ENCODE results near the gene INTS11. TPM values are rescaled to one million over a fixed set of nuclear protein-coding genes. Genes with fewer than 3 reads are reported as not detected.

Gene INTS11
- total RNA-seq, 1 experiment from 2014 or later = 117 TPM

DNA sequence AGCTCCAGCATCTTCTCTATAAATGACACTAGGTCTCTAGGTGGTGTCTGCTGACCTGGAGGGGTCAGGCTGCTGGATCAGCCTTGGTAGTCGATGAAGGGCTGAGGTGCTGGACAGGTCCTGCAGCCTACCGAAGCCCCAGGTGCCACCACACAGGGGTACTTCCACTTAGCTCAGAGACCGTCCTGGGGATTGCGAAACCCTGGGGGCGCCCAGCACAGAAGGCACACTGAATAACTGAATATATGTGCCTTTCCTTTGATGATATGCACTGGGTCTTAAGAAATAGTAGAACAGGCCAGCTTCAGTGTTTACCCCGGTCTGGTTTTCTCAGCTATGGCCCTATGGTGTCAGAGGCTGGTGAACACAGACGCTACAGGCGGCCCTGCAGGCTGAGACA, 61.7 kb downstream of the INTS11 start:
- no TSS peak for BruUV-seq (replicated peaks)
- Mint-ChIP-seq H3K9me3 (ENCODE audit: low read depth, unreplicated experiment) (no peaks in the 10 kb centered on the region), H3K36me3 (ENCODE audit: insufficient read depth, unreplicated experiment) (peaks cover 40% of the 10 kb centered on the region), H3K4me3 (ENCODE audit: low read depth, unreplicated experiment) (no peak overlapping the region), H3K27ac (ENCODE audit: unreplicated experiment) (no peak overlapping the region), H3K4me1 (ENCODE audit: low read depth, unreplicated experiment) (no peaks in the 10 kb centered on the region), H3K27me3 (ENCODE audit: unreplicated experiment) (no peaks in the 10 kb centered on the region)
- intact Hi-C loops (cut with micrococcal nuclease; ENCODE audit: unreplicated experiment) = no loop called here
- DNase-seq = no peak
- CTCF ChIA-PET = no interaction called here
- TF ChIP-seq CTCF (IDR thresholded peaks at IDR 0.05; ENCODE audit: unreplicated experiment) = no peak

DNA sequence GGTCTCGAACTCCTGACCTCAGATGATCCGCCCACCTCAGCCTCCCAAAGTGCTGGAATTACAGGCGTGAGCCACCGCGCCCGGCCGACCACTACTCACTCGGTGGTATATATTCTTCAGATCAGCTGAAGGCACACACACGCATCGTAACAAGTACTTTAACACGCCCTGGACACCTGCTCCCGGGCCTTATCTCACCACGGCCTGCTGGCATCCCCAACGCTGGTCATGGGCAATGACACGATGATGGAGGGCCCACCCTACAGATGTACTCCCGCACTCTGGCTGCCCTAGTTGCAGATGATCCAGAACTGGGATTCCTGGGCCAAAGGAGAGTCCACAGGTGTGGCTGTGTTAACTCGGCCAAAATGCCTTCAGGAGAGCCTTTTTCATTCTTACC, 62.4 kb downstream of the INTS11 start:
- no peak for DNase-seq
- H3K4me3 Mint-ChIP-seq (ENCODE audit: low read depth, unreplicated experiment) = no peak overlapping the region
- H3K36me3 Mint-ChIP-seq (ENCODE audit: insufficient read depth, unreplicated experiment) = peaks cover 40% of the 10 kb centered on the region
- H3K27me3 Mint-ChIP-seq (ENCODE audit: unreplicated experiment) = no peaks in the 10 kb centered on the region
- no peak overlapping the region for H3K27ac Mint-ChIP-seq (ENCODE audit: unreplicated experiment)
- no peak for TF ChIP-seq CTCF (IDR thresholded peaks at IDR 0.05; ENCODE audit: unreplicated experiment)
- no peaks in the 10 kb centered on the region for H3K4me1 Mint-ChIP-seq (ENCODE audit: low read depth, unreplicated experiment)
- H3K9me3 Mint-ChIP-seq (ENCODE audit: low read depth, unreplicated experiment) = no peaks in the 10 kb centered on the region
- no TSS peak for BruUV-seq (replicated peaks)
- intact Hi-C loops (cut with micrococcal nuclease; ENCODE audit: unreplicated experiment) = no loop called here
- CTCF ChIA-PET = no interaction called here

Small RNA genes lying within 50 kb of the gene (microRNA-seq; reads per million reads assigned to microRNA genes)
- gene MIR6726 (4.6 reads per million, percentile 11 among the genes with 10 or more reads in this experiment), gene MIR6727 (2.1 reads per million), gene MIR6808 (not detected)

Other genes with a start within 250 kb of the INTS11 start
- 32.4 and 34.7 TPM in 2 replicates for gene C1orf159, start 208.6 kb downstream of the INTS11 start, total RNA-seq (2022)
- 2.4 and 3.5 TPM in 2 replicates for gene TTLL10, start 150.8 kb downstream of the INTS11 start, total RNA-seq (2022)
- 0.66 TPM in 1 of 2 replicates, not detected in the other for gene TNFRSF18, start 118.1 kb downstream of the INTS11 start, total RNA-seq (2022)
- gene TNFRSF4, start 110.5 kb downstream of the INTS11 start, total RNA-seq (2022) = not detected in 2 replicates
- gene SDF4, start 92.7 kb downstream of the INTS11 start, total RNA-seq (2022) = 128 and 161 TPM in 2 replicates
- gene B3GALT6, start 92.4 kb downstream of the INTS11 start, total RNA-seq (2022) = 23.4 and 25.9 TPM in 2 replicates
- 2.0 and 4.2 TPM in 2 replicates for gene C1QTNF12, start 77.9 kb downstream of the INTS11 start, total RNA-seq (2022)
- 45.6 and 50.0 TPM in 2 replicates for gene UBE2J2, start 50.8 kb downstream of the INTS11 start, total RNA-seq (2022)
- 2.5 and 4.1 TPM in 2 replicates for gene SCNN1D, start 44.2 kb downstream of the INTS11 start, total RNA-seq (2022)
- 41.1 and 48.3 TPM in 2 replicates for gene ACAP3, start 16.7 kb downstream of the INTS11 start, total RNA-seq (2022)
- 22.7 and 24.7 TPM in 2 replicates for gene PUSL1, start 16.1 kb downstream of the INTS11 start, total RNA-seq (2022)
- 20.1 and 23.7 TPM in 2 replicates for gene CPTP, start 142 bp upstream of the INTS11 start, total RNA-seq (2022)
- gene TAS1R3, start 6.6 kb upstream of the INTS11 start, total RNA-seq (2022) = 0.24 and 0.42 TPM in 2 replicates
- gene DVL1, start 24.8 kb upstream of the INTS11 start, total RNA-seq (2022) = 83.9 and 90.9 TPM in 2 replicates
- not detected in 2 replicates for gene MXRA8, start 33.9 kb upstream of the INTS11 start, total RNA-seq (2022)
- 98.9 and 107 TPM in 2 replicates for gene AURKAIP1, start 50.5 kb upstream of the INTS11 start, total RNA-seq (2022)
- 166 and 172 TPM in 2 replicates for gene CCNL2, start 74.7 kb upstream of the INTS11 start, total RNA-seq (2022)
- gene MRPL20, start 82.6 kb upstream of the INTS11 start, total RNA-seq (2022) = 81.2 and 99.1 TPM in 2 replicates
- not detected in 2 replicates for gene ANKRD65, start 96.6 kb upstream of the INTS11 start, total RNA-seq (2022)
- 78.7 and 78.9 TPM in 2 replicates for gene VWA1, start 111.0 kb upstream of the INTS11 start, total RNA-seq (2022)
- 0.29 and 0.45 TPM in 2 replicates for gene ATAD3C, start 125.0 kb upstream of the INTS11 start, total RNA-seq (2022)
- gene ATAD3B, start 147.1 kb upstream of the INTS11 start, total RNA-seq (2022) = 46.3 and 56.4 TPM in 2 replicates
- 46.2 and 54.4 TPM in 2 replicates for gene ATAD3A, start 187.5 kb upstream of the INTS11 start, total RNA-seq (2022)
- gene TMEM240, start 216.0 kb upstream of the INTS11 start, total RNA-seq (2022) = 5.0 and 5.1 TPM in 2 replicates